GM12874 (cell line): ENCODE data around the gene COL8A1.

Source experiments
- CTCF ChIP-seq: IDR thresholded peaks from 2 replicates; pipeline ENCODE4 v1.5.1; 2011; ENCODE audit warnings: low read depth, mild to moderate bottlenecking, control low read depth, low read length, moderate library complexity; ENCODE audit not compliant: insufficient read depth

Gene COL8A1

GRCh38 chr3:99638167-99638948 lies at the start of gene COL8A1:
COL8A1 (plus strand) TSS chr3:99638594; CDS start chr3:99790683, 152,089 bp downstream.
- no peak for TF ChIP-seq CTCF

GRCh38 chr3:99599894-99600293 lies 38.5 kb upstream of the COL8A1 start:
- TF ChIP-seq CTCF: no peak

GRCh38 chr3:99601515-99601914 lies 36.9 kb upstream of the COL8A1 start:
- no peak for TF ChIP-seq CTCF

GRCh38 chr3:99602183-99602582 lies 36.2 kb upstream of the COL8A1 start:
- TF ChIP-seq CTCF: no peak

GRCh38 chr3:99607151-99607550 lies 31.2 kb upstream of the COL8A1 start:
- TF ChIP-seq CTCF: no peak

GRCh38 chr3:99614768-99615167 lies 23.6 kb upstream of the COL8A1 start:
- TF ChIP-seq CTCF: no peak

GRCh38 chr3:99620077-99620767 lies 18.2 kb upstream of the COL8A1 start:
- TF ChIP-seq CTCF: no peak
